HG02973 (cell line): ENCODE results near the gene COL5A2.

Source experiments
- ATAC-seq: cut with Tn5 transposase; IDR thresholded peaks from one replicate; pipeline ENCODE4 v1.9.1; 2021; ENCODE audit warnings: moderate library complexity; ENCODE audit not compliant: unreplicated experiment

Gene COL5A2

DNA sequence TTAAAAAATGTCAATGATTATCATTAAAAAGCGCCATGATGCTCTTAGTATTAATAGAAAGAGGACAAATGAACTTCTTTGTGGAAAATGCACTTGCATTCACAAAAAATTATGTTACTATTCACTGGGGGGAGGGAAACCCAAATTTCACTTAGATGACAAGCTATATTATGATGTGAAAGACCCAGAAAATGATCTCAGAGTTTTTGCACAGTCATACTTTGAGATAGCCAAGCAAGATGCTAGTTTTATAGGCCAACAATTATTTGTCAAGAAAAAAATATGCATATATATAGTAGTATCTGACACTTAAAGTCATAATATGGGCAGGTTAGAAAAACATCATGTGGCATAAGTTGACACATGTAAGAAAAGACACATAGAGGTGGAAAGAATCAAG lies 31.6 kb downstream of the COL5A2 start:
- no peak for ATAC-seq

DNA sequence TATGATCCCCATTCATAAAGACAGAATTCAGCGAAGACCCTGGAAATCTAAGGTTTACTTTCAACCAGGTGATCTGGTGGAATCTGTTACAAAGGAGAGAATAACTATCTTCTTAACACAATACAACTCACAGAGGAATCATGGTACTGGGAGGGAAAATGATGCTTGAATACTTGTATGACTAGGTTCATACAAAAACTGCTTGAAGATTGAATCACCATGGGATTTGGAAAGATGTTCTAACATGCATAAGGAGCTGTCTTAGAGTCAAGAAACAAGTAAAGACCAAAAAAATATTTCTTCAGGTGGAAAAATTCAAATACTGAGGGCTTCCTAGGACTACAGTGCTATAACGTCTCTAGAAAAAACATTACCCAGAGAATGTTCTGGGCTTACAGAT lies 32.2 kb downstream of the COL5A2 start:
- ATAC-seq = no peak

DNA sequence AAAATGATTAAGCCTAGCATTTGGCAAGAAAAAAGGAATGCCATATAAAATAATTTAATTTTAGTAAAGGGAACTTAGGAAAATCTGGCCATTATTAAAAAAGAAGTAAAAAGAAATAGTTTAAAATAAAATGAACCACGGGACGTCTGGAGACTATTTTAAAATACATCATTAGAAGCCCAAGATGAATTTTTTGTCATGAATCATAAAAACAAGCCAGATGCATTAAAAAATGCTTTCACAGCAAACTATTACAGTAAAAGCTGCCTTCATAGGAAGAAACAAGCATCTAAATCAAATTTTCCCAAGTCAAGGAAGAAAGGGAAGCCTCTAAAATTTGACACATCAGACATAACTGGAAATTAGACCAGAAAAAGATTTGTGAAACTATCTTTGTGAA lies 33.0 kb downstream of the COL5A2 start:
- ATAC-seq = no peak

DNA sequence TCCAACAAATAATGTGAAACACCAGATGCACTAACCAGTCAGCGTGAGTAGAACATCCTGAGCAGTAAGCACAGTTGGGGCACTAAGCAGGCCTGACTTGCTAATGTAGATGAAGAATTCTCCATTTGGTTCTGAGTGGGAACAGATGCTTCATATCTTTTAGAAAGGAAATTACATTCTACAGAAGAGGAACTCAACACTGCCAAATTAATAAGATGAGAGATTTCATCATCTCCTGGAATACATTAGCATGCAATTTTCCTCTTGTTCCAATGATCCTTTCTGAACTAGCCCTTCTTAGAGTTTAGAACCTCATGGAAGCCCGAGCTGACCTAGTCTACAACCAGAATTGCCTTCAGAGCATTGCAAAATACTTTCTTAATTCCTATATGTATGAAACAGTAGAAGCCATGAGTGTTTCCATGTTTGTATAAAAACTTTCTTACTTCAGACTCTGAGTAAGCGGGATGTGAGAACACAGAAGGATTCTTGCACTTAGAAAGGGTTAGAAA lies 34.8 kb downstream of the COL5A2 start:
- no peak for ATAC-seq

DNA sequence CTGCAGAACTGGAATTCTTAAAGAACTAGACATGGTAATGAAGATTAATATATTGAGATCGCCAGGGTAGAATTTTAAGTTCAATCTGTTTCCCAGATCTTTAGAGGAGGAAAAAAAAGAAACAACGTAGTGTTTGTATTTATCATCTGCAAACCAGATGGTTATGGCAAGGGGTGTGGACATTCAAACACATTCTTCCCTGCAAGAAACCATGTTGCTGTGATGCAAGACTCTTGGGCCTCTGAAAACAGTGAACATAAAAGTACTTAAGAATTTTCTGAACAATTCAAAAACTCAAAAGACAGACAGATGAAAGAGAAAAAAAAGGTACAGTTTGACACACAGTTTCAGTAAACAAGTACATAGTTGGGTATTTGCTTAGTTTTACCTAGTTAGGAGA lies 35.6 kb downstream of the COL5A2 start:
- ATAC-seq = no peak

DNA sequence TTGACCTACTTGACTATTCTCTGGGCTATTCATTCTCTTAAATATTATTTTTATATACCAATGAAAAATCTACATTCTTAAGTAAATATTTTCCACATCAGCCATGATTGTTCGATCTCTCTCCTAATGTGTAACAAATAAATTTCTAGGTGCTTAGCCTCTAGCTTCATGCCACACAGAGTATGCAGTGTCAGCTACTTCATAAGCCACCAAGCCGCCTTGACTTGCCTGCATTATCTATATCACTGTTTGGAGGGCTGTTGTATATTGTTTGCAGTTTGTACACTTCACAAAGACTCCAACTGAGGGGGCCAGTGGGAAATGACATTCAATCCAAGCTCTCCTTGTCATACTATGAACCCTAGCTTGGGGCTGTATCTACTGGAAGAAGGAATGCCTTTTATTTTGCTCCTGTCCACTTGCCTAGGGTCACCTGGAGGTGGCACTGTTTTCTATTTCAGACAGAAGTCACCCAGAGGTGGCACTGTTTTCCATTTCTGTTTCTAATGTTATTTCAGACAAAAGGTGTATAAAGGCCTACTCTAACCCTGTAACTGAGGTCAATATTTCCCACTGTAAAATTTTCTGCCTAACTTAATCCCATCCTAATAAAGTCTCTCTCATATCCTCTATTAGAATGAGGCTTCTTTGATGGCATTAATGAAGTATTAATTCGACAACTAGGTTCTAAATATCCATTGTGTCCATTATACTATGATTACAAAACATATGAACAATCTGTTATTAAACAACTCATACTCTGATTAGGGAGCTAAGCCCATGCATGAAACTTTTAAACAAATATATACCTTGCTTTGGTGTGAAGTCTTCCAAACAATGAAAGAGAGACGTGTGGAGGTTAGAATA lies 36.4 kb downstream of the COL5A2 start:
- ATAC-seq = peak; percentile 100

DNA sequence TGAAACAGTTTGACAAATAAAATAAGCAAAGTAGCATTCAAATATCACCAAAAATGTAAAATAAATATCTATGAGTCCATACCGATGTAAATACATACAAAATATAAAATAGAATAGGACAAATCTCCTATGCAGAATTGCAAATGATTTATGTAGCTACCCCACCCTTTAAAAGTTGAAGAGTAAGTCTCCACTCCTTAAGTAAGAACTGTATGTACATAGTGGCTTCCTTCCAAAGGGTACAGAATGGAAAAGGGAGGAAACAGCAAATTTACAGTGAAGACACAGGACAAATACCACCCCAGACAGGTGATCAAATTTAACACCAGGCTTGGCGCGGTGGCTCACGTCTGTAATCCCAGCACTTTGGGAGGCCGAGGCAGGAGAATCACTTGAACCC lies 40.8 kb downstream of the COL5A2 start:
- ATAC-seq = no peak

DNA sequence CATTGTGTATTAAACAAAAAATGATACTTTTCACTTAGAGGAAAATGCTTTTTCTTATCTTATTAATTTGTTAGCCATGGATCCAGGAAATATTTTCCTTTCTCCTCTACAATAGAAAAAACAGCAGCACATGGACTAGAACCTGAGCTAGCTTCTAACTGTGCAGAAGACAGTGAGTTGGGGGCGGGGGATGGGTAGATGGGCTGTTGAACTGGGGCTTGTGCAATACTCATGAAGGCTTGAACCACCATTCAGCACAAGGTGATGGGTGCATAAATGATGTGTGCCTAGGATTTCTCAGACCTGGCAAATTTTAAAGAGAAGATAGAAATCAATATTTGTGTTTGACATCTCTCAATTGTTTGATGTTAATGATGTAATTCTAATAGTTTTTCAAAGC lies 42.0 kb downstream of the COL5A2 start:
- ATAC-seq = no peak

DNA sequence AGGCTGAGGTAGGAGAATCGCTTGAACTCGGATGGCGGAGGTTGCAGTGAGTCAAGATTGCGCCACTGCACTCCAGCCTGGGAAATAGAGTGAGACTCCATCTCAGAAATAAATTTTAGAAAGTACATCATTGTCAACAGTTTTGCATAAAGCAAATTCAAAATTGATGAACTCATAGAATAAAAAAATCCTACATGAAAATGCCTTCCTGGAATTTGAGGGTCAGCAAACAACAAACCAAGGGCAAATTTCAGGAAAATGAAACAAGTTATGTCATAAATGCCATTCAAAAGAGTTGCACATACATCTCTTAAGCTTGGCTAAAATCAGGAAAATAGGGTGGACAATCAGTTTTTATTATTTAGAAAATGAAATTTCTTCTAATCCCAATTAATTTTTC lies 45.1 kb downstream of the COL5A2 start:
- no peak for ATAC-seq

DNA sequence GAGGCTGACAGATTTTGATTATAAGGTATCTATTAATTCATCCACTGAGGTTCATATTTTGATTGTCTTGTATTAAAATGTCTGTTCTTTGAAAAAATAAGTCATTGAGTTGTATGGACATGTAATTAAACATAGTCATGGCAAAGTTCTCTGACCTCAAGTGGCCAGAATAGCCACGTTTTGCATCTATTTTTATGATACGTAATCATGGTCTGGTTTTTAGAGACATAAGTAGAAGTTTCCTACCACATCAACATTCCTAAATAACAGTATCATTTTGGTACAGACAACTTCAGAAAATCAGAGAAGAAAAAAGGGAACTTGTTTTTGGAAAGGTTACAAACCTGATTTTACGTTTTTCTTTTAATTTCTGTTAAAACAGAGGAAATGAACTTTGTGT lies 47.6 kb downstream of the COL5A2 start:
- no peak for ATAC-seq

DNA sequence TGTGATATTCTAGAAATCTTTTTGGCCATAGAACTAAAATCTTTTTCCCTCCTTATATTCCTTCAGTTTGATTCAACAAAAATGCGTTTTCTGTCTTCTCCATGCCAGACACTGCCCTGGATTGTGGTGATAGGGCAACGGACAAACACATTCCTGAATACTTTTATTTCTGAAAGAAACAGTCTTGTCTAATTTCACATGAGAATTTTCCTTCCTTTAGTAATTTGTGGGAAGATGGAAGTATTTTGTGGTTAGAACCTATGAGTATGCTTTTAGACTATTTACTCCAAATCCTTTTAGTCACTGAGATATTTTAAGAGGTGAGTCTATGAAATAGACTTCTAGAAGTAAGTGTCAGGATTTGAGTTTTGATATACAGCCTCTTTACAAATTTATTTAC lies 49.6 kb downstream of the COL5A2 start:
- ATAC-seq = no peak

DNA sequence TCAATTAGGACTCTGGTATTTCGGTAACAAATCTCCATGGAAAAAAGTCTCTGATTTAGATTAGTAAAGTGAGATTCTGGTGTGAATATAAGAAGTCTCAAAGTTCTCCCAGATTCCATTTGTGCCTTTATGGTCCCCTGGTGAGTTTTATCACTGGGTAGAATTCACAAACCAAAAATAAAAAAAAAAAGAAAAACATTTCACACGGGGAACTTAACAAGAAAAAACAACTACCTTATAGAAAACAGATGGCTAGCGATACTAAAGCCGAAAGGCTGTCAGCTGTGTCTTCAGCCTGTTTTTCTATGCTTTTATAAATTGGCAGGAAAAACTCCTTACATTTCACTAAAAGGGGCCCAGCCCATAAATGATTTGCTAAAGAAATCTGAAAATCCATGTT lies 50.6 kb downstream of the COL5A2 start:
- ATAC-seq = no peak

DNA sequence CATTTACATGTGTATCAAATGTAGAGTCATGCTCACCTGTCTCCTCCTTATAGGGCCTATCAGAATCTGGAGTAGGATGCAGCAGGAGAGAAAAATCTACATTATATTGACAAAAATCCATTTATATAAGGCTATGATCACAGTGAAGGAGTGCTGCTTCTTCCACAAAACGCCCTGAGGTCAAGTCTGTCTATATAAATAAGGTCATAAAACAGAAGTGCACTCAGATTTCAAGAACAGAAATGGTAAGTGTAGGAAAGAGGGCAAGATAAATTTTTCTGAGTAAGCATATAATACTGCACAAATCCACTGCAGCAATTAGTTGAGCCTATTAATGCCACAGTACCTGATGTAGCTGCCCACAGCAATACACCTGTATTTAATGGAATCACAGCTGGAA lies 51.8 kb downstream of the COL5A2 start:
- no peak for ATAC-seq

DNA sequence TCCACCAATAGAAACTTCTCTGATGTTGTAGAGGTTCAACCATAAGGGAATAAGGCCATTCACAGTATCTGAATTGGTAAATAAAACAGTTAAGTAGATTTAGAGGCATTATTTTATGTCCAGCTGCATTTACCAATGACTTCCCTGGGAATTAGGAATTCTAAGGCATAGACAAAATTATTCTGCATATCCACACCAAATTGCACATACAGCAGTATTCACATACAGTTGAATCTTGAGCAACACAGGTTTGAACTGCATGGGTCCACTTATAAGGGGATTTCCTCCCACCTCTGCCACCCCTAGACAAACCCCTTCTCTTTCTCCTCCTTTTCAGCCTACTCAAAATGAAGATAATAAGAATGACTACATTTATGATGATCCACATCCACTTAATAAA lies 54.4 kb downstream of the COL5A2 start:
- ATAC-seq = no peak

DNA sequence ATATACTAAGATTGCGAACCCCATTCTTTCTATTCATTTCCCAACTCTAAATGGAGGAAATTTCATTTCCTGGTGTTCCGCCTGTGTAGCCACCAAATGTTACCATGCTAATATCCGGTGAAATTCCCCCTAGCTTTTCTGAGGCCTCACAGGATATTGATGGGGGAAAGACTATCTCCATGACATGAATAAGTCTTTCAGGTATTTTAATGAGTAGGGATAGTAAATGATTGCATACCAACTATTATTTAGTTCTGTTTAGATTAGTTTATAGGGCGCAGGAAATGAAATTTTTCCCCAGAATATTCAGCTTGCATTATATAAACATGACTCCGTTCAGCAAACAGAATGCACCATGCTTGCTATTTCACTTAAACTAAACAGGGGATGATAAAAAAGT lies 55.4 kb downstream of the COL5A2 start:
- ATAC-seq = no peak

DNA sequence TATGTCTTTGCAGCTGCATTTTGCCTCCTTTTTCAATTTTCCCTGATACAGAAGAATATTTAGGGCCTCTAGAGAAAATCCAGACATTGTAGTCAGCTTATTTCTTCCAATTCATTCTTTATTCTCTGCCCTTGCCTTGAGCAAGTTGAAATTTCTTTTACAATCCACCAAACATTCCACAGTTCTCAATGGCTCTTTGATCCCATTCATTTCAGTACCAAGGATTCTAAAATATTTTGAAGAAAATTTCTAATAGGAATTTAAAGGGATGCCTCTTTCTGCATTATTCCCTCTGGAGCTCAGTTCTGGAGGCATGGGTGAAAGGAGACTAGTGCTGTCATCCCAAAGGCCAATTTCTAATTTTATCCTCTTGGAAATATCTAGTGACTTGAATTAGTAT lies 61.2 kb downstream of the COL5A2 start:
- no peak for ATAC-seq

DNA sequence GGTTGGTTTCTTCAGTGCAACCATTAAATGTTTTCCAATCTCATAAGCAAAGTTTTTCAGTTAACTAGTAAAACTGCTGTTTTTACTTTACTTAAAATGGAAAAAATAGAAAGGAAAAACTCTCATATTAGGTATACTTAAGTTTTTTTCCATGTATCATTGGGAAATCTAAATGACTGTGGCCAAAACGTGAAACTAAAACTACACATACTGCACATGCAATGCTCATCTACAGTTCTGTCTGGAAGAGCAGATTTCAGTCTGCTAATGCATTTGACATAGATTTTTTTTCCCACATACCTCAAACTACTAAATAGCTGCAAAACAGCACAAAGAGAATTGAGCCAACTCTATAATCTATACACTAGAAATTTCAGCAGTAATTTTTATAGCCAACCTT lies 62.6 kb downstream of the COL5A2 start:
- ATAC-seq = no peak

DNA sequence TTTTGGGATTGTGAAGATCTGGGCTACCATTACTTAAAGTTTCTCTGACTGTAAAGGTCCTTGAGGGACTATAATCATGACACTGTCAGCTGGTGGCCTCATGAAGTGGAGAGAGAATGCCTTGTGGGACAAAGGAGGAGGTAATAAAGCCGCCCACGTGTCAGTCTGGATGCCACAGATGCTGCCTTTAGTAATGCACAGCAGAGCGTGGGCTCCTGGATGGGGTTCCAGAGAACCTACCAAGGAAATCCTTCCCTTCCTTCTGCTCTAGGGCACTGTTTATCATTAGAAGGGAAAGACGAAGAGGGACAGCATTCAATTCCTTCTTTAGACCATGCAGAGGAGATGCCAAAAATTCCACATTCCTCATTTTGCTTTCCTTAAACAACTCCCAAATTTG lies 63.5 kb downstream of the COL5A2 start:
- ATAC-seq = no peak

DNA sequence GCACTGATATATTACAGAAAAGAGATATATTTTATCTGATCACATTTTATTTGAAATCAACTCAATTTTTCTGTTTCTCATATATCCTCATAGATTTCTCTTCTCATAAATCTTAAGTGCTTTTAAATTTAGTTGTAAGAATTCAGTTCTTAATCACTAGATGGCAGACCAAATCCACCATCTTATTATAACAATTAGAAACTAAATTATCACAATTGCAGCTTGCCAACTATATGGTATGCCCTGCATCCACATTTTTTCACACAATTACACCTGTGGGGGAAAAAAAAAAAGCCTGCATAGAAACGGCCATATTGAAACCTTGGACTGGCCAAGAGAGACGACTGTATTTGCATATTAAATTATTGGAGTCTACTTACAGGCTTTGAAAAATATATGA lies 64.4 kb downstream of the COL5A2 start:
- ATAC-seq = no peak

DNA sequence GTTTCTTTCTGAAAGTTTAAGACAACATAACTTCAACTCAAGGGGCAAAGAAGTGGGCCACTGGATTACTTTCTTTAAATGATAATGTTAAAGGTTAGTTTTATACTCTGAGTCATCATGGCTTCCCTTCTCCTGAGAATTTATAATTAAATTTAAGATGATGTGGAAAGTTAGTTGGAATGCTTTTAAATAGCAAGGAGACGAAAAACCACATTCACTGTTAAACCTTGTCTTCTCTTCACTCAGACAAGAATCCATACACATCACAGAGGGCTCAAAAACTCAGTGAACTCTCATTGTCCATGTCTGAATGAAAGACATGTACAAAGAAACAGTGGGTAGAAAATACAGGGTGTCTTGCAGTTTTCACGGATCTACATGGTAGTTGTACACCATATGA lies 65.6 kb downstream of the COL5A2 start:
- no peak for ATAC-seq

DNA sequence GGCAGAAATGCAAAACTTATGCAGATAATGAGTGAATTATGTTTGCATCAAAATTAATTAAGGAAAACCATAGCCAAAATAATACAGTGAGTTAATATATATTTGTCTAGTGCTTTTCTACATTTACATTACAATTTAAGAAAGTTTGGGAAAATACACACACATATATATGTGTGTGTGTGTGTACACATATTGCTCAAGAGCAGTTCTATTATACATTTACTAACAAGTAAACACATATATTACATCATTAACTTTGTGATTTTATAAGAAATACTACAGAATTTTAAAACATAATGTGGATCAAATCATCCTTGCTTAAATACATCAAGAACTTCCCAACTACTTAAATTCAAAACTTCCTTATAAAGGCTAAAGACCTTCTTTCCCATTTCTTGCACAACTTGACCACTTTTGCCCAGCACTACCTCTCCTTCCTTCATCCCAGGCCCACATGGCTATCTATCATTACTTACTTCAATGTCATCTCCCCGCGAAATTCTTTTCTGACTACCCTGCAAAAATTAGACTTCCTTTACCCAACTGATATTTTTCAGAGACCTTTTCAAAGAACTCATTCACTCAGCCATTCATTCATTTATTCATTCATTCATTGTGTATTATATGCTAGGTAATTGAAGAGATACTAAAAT lies 68.4 kb downstream of the COL5A2 start:
- ATAC-seq = no peak

DNA sequence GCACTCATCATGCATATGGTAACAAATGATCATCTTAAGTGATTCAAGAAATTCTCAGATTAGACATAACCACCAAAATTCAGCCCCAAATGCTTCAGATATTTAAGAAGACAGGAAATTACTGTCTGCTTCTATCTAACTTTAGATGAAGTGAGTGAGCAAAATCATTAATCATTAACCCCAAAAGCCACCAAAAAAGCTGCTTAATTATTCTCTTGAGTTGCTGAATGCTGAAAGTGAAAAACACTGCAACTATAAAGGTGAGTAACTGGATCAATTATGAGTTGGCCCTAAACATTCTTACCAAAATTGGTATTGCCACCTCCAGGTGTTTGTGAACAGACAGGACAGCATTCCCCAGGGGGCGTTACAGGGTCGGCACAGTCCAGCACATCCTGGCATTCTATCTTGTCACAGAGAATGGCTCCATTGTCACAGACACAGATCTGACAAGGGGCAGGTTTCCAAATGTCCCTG lies 69.6 kb downstream of the COL5A2 start:
- peak; percentile 84 for ATAC-seq
